Stimulated activated CD8-positive, alpha-beta memory T cell treated with anti-CD3 and anti-CD28 coated beads, Interleukin-7, amount 100 ng/mL, for 1 hour (primary cell): ENCODE data around the gene CXXC5.

Experiments used
- DNase-seq, 2 donors: peaks; one replicate each; pipeline ENCODE4 v3.0.0-alpha.2; 2020; ENCODE audit warnings: low read depth in 2 of 2

The CXXC5 gene

GRCh38 chr5:139680368-139681111 is 32.4 kb downstream of the CXXC5 start:
- no peak for DNase-seq

GRCh38 chr5:139681112-139681458 is 32.9 kb downstream of the CXXC5 start:
- no peak for DNase-seq

- no peak for DNase-seq
Observed at GRCh38 chr5:139681466-139681865, 33.3 kb downstream of the CXXC5 start.

- DNase-seq, result no peak
Observed at GRCh38 chr5:139682016-139682975, 34.1 kb downstream of the CXXC5 start.

GRCh38 chr5:139683295-139684271 is 35.4 kb downstream of the CXXC5 start:
- no peak for DNase-seq

GRCh38 chr5:139684350-139684880 is 36.3 kb downstream of the CXXC5 start:
- no peak for DNase-seq

- no peak for DNase-seq
Observed at GRCh38 chr5:139684881-139685749, 37.0 kb downstream of the CXXC5 start.

GRCh38 chr5:139685886-139686285 is 37.7 kb downstream of the CXXC5 start:
- no peak for DNase-seq

GRCh38 chr5:139686356-139686705 is 38.2 kb downstream of the CXXC5 start:
- DNase-seq, result no peak

GRCh38 chr5:139686706-139687441 is 38.7 kb downstream of the CXXC5 start:
- DNase-seq, result no peak

GRCh38 chr5:139687656-139688055 is 39.5 kb downstream of the CXXC5 start:
- DNase-seq, result no peak

GRCh38 chr5:139688088-139688702 is 40.0 kb downstream of the CXXC5 start:
- DNase-seq, result no peak

- DNase-seq, result no peak
Observed at GRCh38 chr5:139688751-139689372, 40.7 kb downstream of the CXXC5 start.

- DNase-seq, result no peak
Observed at GRCh38 chr5:139689631-139690063, 41.5 kb downstream of the CXXC5 start.

GRCh38 chr5:139690064-139690802 is 42.1 kb downstream of the CXXC5 start:
- DNase-seq, result no peak

GRCh38 chr5:139690803-139691629 is 42.9 kb downstream of the CXXC5 start:
- no peak for DNase-seq

GRCh38 chr5:139692148-139692547 is 44.0 kb downstream of the CXXC5 start:
- DNase-seq, result no peak
